Smooth muscle cell (in vitro differentiated cells): Measurements from ENCODE around the gene CARHSP1. TPM values are rescaled to one million over a fixed set of nuclear protein-coding genes. Genes with fewer than 3 reads are reported as not detected.

Experiments
- DNase-seq: peaks from one replicate; lab custom pipeline; 2025; ENCODE audit not compliant: unreplicated experiment; lab: John Stamatoyannopoulos, UW
- H2AFZ ChIP-seq: fragments of 200-600 bp; sonication (generic); 2 replicates; pipeline ENCODE4 v1.6.0; 2016; ENCODE audit warnings: antibody characterized with exemption, low read depth, mild to moderate bottlenecking
- H3F3A ChIP-seq: fragments of 200-600 bp; sonication (generic); 2 replicates; pipeline ENCODE4 v1.6.0; 2017; ENCODE audit warnings: antibody characterized with exemption, low read depth
- H3K27ac ChIP-seq: fragments of 200-600 bp; sonication (generic); 2 replicates; pipeline ENCODE4 v1.5.1; 2016; ENCODE audit warnings: low read depth, mild to moderate bottlenecking
- H3K27me3 ChIP-seq: fragments of 200-600 bp; sonication (generic); 2 replicates; pipeline ENCODE4 v1.6.1; 2016; ENCODE audit warnings: low read depth, mild to moderate bottlenecking
- H3K36me3 ChIP-seq: fragments of 200-600 bp; sonication (generic); 2 replicates; pipeline ENCODE4 v1.5.1; 2016; ENCODE audit warnings: low read depth
- H3K4me1 ChIP-seq: fragments of 200-600 bp; sonication (generic); 2 replicates; pipeline ENCODE4 v1.5.1; 2016; ENCODE audit warnings: low read depth
- H3K4me2 ChIP-seq: fragments of 200-600 bp; sonication (generic); 2 replicates; pipeline ENCODE4 v1.6.0; 2016; ENCODE audit warnings: mild to moderate bottlenecking
- H3K4me3 ChIP-seq: fragments of 200-600 bp; sonication (generic); 2 replicates; pipeline ENCODE4 v1.5.1; 2016; ENCODE audit warnings: mild to moderate bottlenecking
- H3K79me2 ChIP-seq: fragments of 200-600 bp; sonication (generic); 2 replicates; pipeline ENCODE4 v1.6.0; 2016; ENCODE audit warnings: low read depth, mild to moderate bottlenecking
- H3K9ac ChIP-seq: fragments of 200-600 bp; sonication (generic); 2 replicates; pipeline ENCODE4 v1.6.0; 2016; ENCODE audit warnings: low read depth
- H3K9me3 ChIP-seq: fragments of 200-600 bp; sonication (generic); replicated peaks from 2 replicates; pipeline ENCODE4 v1.5.1; 2016; ENCODE audit warnings: low read depth
- H4K20me1 ChIP-seq: fragments of 200-600 bp; sonication (generic); 2 replicates; pipeline ENCODE4 v1.6.0; 2016; ENCODE audit warnings: low read depth
- CTCF ChIP-seq: fragments of 200-600 bp; sonication (generic); IDR thresholded peaks from 2 replicates; pipeline ENCODE4 v1.5.1; 2017; ENCODE audit warnings: borderline replicate concordance, mild to moderate bottlenecking, antibody characterized with exemption; ENCODE audit not compliant: insufficient read depth, poor library complexity, severe bottlenecking
- WGBS: methylation state at CpG from one replicate; pipeline ENCODE4 v1.1.7; 2016; ENCODE audit warnings: low lambda C conversion rate; 5-methylcytosine and 5-hydroxymethylcytosine counted together
- polyA plus RNA-seq: library from polyadenylated mRNA; unstranded; fragments of >200 nt; fragmentation: Nextera tagmentation; extraction: Ambion mirVana; gene quantifications from 2 replicates; pipeline ENCODE4 v1.2.1, GENCODE V29; 2016
- total RNA-seq: library from RNA; depleted of rRNA; stranded (reverse); fragments of >200 nt; gene quantifications from 2 replicates; pipeline ENCODE4 v1.2.3, GENCODE V29; 2014

Gene CARHSP1
- total and polyA plus RNA-seq, 2 experiments from 2014 or later, result 62.6 to 94.0 TPM

- no peak overlapping the region for H3K4me3 ChIP-seq
- no peaks in the 10 kb centered on the region for H3K4me1 ChIP-seq
- no peak for TF ChIP-seq CTCF
- peaks cover 56% of the 10 kb centered on the region for H4K20me1 ChIP-seq
- no peaks in the 10 kb centered on the region for H3K9me3 ChIP-seq
- H3K79me2 ChIP-seq, result no peaks in the 10 kb centered on the region
- H3K27ac ChIP-seq, result no peak overlapping the region
- no peak for DNase-seq
- H3K9ac ChIP-seq, result no peak overlapping the region
- H2AFZ ChIP-seq, result no peak overlapping the region
- peaks cover 4% of the 10 kb centered on the region for H3F3A ChIP-seq
- 90% methylated on average over 5 of the region's 5 CpGs for WGBS
- no peaks in the 10 kb centered on the region for H3K27me3 ChIP-seq
- H3K4me2 ChIP-seq, result no peak overlapping the region
- peaks cover 38% of the 10 kb centered on the region for H3K36me3 ChIP-seq
These were observed 31.5 kb upstream of the CARHSP1 start for GRCh38 chr16:8900343-8900742.

GRCh38 chr16:8899709-8900317 lies 31.0 kb upstream of the CARHSP1 start:
- Histone ChIP-seq H3K9ac (no peak overlapping the region), H4K20me1 (peaks cover 53% of the 10 kb centered on the region), H3K4me2 (no peak overlapping the region), H3K27me3 (no peaks in the 10 kb centered on the region), H3K4me3 (no peak overlapping the region), H3K4me1 (no peaks in the 10 kb centered on the region), H3K9me3 (no peaks in the 10 kb centered on the region), H2AFZ (no peak overlapping the region), H3K27ac (no peak overlapping the region), H3F3A (peaks cover 4% of the 10 kb centered on the region), H3K79me2 (no peaks in the 10 kb centered on the region), H3K36me3 (peaks cover 42% of the 10 kb centered on the region)
- no peak for DNase-seq
- 98% methylated on average over 9 of the region's 9 CpGs for WGBS
- TF ChIP-seq CTCF, result no peak

DNA sequence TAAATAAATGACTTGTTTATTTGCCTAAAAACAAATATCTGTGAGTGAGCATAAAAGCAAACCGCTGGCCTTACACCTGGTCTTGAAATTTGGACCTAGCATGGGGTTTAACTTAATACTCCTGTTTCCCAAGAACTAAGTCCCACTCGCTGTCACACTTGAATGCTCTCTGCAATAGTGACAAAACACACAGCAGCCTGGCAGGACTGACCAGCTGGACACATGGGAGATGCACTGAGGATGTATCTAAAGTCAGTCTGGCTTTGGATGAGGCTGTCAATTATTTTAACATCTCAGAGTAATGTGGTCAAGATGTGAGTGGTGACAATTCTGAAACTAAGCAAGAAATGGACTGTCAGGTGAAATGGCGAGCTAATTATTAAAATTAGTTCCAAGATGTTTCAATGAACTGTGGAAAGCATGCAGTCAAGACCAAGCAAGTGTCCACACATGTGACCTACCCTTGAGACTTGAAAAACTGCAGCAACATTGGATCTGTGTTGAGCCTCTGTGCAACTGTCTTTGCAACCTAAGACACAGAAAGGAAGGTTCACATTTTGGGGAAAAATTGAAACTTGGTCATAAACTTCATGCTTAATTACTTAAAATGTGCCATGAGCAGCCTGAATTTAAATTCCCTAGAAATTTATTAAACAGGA lies 30.0 kb upstream of the CARHSP1 start:
- DNase-seq, result no peak
- no peaks in the 10 kb centered on the region for H3K79me2 ChIP-seq
- 95% methylated on average over 3 of the region's 3 CpGs for WGBS
- no peak overlapping the region for H3K9ac ChIP-seq
- H2AFZ ChIP-seq, result no peak overlapping the region
- H3K4me1 ChIP-seq, result no peaks in the 10 kb centered on the region
- no peak overlapping the region for H3K4me3 ChIP-seq
- H3K9me3 ChIP-seq, result no peaks in the 10 kb centered on the region
- TF ChIP-seq CTCF, result no peak
- peaks cover 4% of the 10 kb centered on the region for H3F3A ChIP-seq
- peaks cover 52% of the 10 kb centered on the region for H4K20me1 ChIP-seq
- H3K27me3 ChIP-seq, result no peaks in the 10 kb centered on the region
- peaks cover 47% of the 10 kb centered on the region for H3K36me3 ChIP-seq
- H3K4me2 ChIP-seq, result no peak overlapping the region
- no peak overlapping the region for H3K27ac ChIP-seq
